Pancreas (tissue), 10 donors: Measurements from ENCODE around the gene ZNF407. TPM values are rescaled to one million over a fixed set of nuclear protein-coding genes. Genes with fewer than 3 reads are reported as not detected.

ENCODE experiments used
- ATAC-seq, 4 donors: fragments of 200-7000 bp; cut with Tn5 transposase; one replicate each; pipeline versions ENCODE4 v1.8.0 to v1.9.1; 2020; ENCODE audit warnings: mild to moderate bottlenecking in 4 of 4, moderate library complexity in 4 of 4
- DNase-seq, 6 donors: peaks; one replicate each; pipeline ENCODE4 v3.0.0-alpha.2; 2020
- FAIRE-seq: peaks from 2 replicates; lab custom pipeline; 2012; peaks lifted over from hg19 to GRCh38; lab: Jason Lieb, UNC
- H3K27ac ChIP-seq, 4 donors: fragments of 200-600 bp; sonication (generic); 1 replicate in 3 of 4; 2 replicates in 1 of 4; pipeline versions ENCODE4 v1.5.0 to v1.8.0; 2020
- H3K27me3 ChIP-seq, 4 donors: fragments of 200-600 bp; one replicate each; pipeline ENCODE4 v1.8.0; 2021
- H3K36me3 ChIP-seq, 3 donors: fragments of 200-600 bp; sonication (generic) in 1 of 3; one replicate each; pipeline versions ENCODE4 v1.5.0 to v1.8.0; 2020 to 2021
- H3K4me1 ChIP-seq, 3 donors: fragments of 200-600 bp; one replicate each; pipeline ENCODE4 v1.8.0; 2021
- H3K4me3 ChIP-seq, 4 donors: fragments of 200-600 bp; sonication (generic) in 2 of 4; one replicate each; pipeline versions ENCODE4 v1.5.0 to v1.8.0; 2020 to 2021
- H3K9me3 ChIP-seq, 4 donors: fragments of 200-600 bp; one replicate each; pipeline ENCODE4 v1.8.0; 2021
- CTCF ChIP-seq, 4 donors: fragments of 200-600 bp; sonication (generic) in 3 of 4; IDR thresholded peaks; one replicate each; pipeline versions ENCODE4 v1.5.0 to v1.8.0; 2021; ENCODE audit warnings: antibody characterized with exemption in 4 of 4
- WGBS, 2 donors: extraction: QIAGEN DNeasy Blood & Tissue Kit; methylation state at CpG; one replicate each; pipeline ENCODE4 v1.1.7; 2013; 5-methylcytosine and 5-hydroxymethylcytosine counted together
- intact Hi-C, 3 donors: fragments of 100-400 bp; cut with DNase I; formaldehyde crosslinking; loops; one replicate each; pipeline versions ENCODE4 v1.11.1 to v1.14.2; 2022
- polyA plus RNA-seq, 2 donors: library from polyadenylated mRNA; stranded (reverse); fragments of 200-250 nt; gene quantifications; one replicate each; pipeline ENCODE4 v1.2.3, GENCODE V29; 2013
- total RNA-seq, 6 donors: library from RNA; stranded (reverse); fragmentation: NEBNext Ultra II Directional in 4 of 6; extraction: Animal tissue kit (Norgen Biotek cat#: 25700) in 4 of 6; gene quantifications; one replicate each; pipeline versions ENCODE4 v1.2.1 to v1.2.4, GENCODE V29; 2021 to 2023
- donor health status: healthy with polysubstance abuse.
- donor health status: DM: no; HTN: no; CAD: no; lungs with moderate emphysema.
- donor health status: DM: no; HTN: no; CAD: no.
- donor health status: control.
- donor health status: control.
- donor health status: Bipolar disorder and iron deficiency.
- donor health status: DM: yes; HTN: yes; CAD: no.
- donor health status: DM: no; HTN: no; CAD: no.
- donor health status: DM: no; HTN: no; CAD: no.
- donor health status: DM: yes; HTN: yes; CAD: no.

Gene ZNF407
- total and polyA plus RNA-seq, 8 donors: 2.7 to 10.0 (median 4.9) TPM

- no peak overlapping the region for H3K4me3 ChIP-seq
- H3K27ac ChIP-seq: no peak overlapping the region
- no peaks in the 10 kb centered on the region for H3K36me3 ChIP-seq
- intact Hi-C loops: no loop called here
- H3K27me3 ChIP-seq: no peaks in the 10 kb centered on the region
- DNase-seq: no peak
- H3K4me1 ChIP-seq: peaks cover 0 to 5% (median 0%) of the 10 kb centered on the region in 3 donors
- TF ChIP-seq CTCF (IDR thresholded peaks at IDR 0.05): no peak
- FAIRE-seq: no peak
- no peak for ATAC-seq
- H3K9me3 ChIP-seq: no peaks in the 10 kb centered on the region
- 96 to 97% methylated on average over 9 of the region's 9 CpGs for WGBS, 2 donors
Measured at GRCh38 chr18:74795751-74796150, 198.1 kb downstream of the ZNF407 start.

- no peak for DNase-seq
- ATAC-seq: no peak
- Histone ChIP-seq H3K9me3 (no peaks in the 10 kb centered on the region), H3K4me1 (peaks cover 0 to 5% (median 0%) of the 10 kb centered on the region in 3 donors), H3K27ac (no peak overlapping the region), H3K36me3 (no peaks in the 10 kb centered on the region), H3K4me3 (no peak overlapping the region), H3K27me3 (no peaks in the 10 kb centered on the region)
- WGBS, 2 donors: 81 to 90% methylated on average over 4 of the region's 4 CpGs
- no peak for FAIRE-seq
- no peak for TF ChIP-seq CTCF (IDR thresholded peaks at IDR 0.05)
- intact Hi-C loops: no loop called here
Measured at GRCh38 chr18:74796211-74796610, 198.5 kb downstream of the ZNF407 start.

GRCh38 chr18:74796841-74797576 is 199.3 kb downstream of the ZNF407 start:
- Histone ChIP-seq H3K9me3 (no peaks in the 10 kb centered on the region), H3K4me3 (peak overlapping the region in 1 of 4 donors; percentile 17), H3K36me3 (no peaks in the 10 kb centered on the region), H3K27me3 (no peaks in the 10 kb centered on the region), H3K4me1 (peaks cover 0 to 5% (median 0%) of the 10 kb centered on the region in 3 donors), H3K27ac (peak overlapping the region in 3 of 4 donors; percentile 7 to 34 (median 27))
- 8 to 11% methylated on average over 7 of the region's 7 CpGs for WGBS, 2 donors
- ATAC-seq (peak; percentile 46 to 90 (median 83)), FAIRE-seq (no peak), DNase-seq (no peak)
- intact Hi-C loops: no loop called here
- no peak for TF ChIP-seq CTCF (IDR thresholded peaks at IDR 0.05)

GRCh38 chr18:74797577-74798151 is 200.0 kb downstream of the ZNF407 start:
- no peak for DNase-seq
- WGBS, 2 donors: 69 to 75% methylated on average over 6 of the region's 6 CpGs
- no peak for TF ChIP-seq CTCF (IDR thresholded peaks at IDR 0.05)
- intact Hi-C loops: no loop called here
- H3K4me1 ChIP-seq: peaks cover 0 to 5% (median 0%) of the 10 kb centered on the region in 3 donors
- H3K4me3 ChIP-seq: peak overlapping the region in 1 of 4 donors; percentile 17
- no peaks in the 10 kb centered on the region for H3K27me3 ChIP-seq
- H3K36me3 ChIP-seq: no peaks in the 10 kb centered on the region
- no peaks in the 10 kb centered on the region for H3K9me3 ChIP-seq
- H3K27ac ChIP-seq: peak overlapping the region in 1 of 4 donors; percentile 27
- FAIRE-seq: no peak
- peak in 3 of 4 donors; percentile 25 to 52 (median 33) for ATAC-seq

GRCh38 chr18:74799542-74799941 is 201.9 kb downstream of the ZNF407 start:
- Histone ChIP-seq H3K9me3 (no peaks in the 10 kb centered on the region), H3K36me3 (no peaks in the 10 kb centered on the region), H3K27ac (no peak overlapping the region), H3K27me3 (no peaks in the 10 kb centered on the region), H3K4me1 (peaks cover 0 to 5% (median 4%) of the 10 kb centered on the region in 3 donors), H3K4me3 (no peak overlapping the region)
- DNase-seq (no peak), ATAC-seq (no peak), FAIRE-seq (no peak)
- intact Hi-C loops: no loop called here
- WGBS, 2 donors: 96 to 100% methylated on average over 2 of the region's 2 CpGs
- TF ChIP-seq CTCF (IDR thresholded peaks at IDR 0.05): no peak
